ENCODE results near the gene CHMP4A.
"Not testable (repeated sequence)": the region's sequence is repeated elsewhere in the genome, so short reads cannot be mapped to it uniquely, and the experiment has no call there.

CHMP4A gene

DNA sequence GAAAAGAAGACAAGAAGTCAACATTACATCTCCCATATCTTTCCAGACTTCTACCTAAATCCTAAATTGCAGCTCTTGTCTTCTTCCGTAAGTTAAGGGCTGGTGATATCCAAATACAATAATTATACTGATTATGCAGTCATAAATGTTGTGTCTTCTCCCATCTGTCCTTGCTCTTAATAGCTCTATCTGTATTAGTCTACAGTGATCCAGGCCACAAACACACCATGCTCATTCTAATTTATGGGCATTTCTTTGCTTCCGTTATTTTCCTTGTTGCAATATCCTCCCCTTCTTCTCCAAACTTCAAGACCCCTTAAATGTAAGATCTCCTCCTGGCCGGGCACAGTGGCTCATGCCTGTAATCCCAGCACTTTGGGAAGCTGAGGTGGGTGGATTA, 6.2 kb upstream of the CHMP4A start:
- no peak for DNase-seq (ENCODE audit: low read depth)
- TF ChIP-seq, protein P1, sequence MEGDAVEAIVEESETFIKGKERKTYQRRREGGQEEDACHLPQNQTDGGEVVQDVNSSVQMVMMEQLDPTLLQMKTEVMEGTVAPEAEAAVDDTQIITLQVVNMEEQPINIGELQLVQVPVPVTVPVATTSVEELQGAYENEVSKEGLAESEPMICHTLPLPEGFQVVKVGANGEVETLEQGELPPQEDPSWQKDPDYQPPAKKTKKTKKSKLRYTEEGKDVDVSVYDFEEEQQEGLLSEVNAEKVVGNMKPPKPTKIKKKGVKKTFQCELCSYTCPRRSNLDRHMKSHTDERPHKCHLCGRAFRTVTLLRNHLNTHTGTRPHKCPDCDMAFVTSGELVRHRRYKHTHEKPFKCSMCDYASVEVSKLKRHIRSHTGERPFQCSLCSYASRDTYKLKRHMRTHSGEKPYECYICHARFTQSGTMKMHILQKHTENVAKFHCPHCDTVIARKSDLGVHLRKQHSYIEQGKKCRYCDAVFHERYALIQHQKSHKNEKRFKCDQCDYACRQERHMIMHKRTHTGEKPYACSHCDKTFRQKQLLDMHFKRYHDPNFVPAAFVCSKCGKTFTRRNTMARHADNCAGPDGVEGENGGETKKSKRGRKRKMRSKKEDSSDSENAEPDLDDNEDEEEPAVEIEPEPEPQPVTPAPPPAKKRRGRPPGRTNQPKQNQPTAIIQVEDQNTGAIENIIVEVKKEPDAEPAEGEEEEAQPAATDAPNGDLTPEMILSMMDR (IDR thresholded peaks at IDR 0.05; ENCODE audit: control insufficient read depth, extremely low read depth, insufficient read depth), result no peak
- H3K4me3 ChIP-seq (ENCODE audit: low read depth, low read length), result no peak overlapping the region

DNA sequence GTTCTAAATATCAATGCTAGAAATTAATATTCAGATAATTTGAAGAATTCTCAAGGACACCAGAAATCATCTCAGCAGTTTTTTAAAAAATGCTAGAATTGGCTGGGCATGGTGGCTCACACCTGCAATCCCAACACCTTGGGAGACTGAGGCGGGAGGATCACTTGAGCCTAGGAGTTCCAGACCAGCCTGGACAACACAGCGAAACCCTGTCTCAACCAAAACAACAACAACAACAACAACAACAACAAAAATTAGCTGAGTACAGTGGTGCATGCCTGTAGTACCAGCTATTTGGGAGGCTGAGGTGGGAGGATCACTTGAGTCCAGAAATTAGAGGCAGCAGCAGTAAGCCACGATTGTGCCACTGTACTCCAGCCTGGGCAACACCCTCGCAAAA, 5.8 kb upstream of the CHMP4A start:
- TF ChIP-seq, protein P1 (IDR thresholded peaks at IDR 0.05; ENCODE audit: control insufficient read depth, extremely low read depth, insufficient read depth), result no peak

DNA sequence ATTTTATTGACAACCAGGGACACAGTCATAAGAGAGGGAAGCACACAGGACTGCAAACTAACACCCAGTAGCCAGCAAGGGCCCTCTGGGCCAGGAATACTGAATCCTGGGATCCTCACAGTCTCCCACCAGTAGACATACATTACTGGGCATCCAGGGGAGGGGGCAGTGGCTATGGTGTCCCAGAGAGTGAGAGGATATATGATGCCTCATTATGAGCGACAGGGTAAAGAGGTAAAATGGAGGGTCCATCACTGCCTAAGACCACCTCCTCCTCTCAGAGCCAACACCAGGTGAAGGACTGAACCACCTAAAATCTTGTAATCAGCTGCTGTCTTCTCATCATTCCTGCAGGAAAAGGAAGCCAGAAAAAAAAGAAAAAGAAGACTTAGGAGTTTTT, 3.6 kb upstream of the CHMP4A start:
- H3K4me3 ChIP-seq (ENCODE audit: low read depth, low read length); DNase-seq (ENCODE audit: low read depth): not testable (repeated sequence)

More for the DNA sequence above, 5.8 kb upstream of the CHMP4A start:
- no peak overlapping the region for H3K4me3 ChIP-seq (ENCODE audit: low read depth, low read length)
- no peak for DNase-seq (ENCODE audit: low read depth)

DNA sequence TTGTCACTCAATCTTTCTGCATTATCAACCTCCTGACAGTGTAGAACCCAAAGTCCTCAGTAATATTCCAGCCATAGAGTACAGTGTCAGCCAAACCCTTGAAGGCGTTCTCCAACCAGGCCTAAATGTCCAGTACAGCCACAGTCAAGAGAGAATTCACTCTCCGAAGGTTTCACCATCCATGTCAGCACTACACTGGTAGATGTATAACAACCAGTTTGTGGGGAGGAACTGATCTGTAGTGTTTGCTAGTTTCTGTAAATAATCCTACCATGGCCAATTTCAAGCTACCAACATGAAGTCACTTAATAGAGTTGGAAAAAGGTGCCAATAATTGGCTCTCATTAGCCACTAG, 3.0 kb upstream of the CHMP4A start:
- no peak for DNase-seq (ENCODE audit: low read depth)
- TF ChIP-seq, protein P1 (IDR thresholded peaks at IDR 0.05; ENCODE audit: control insufficient read depth, extremely low read depth, insufficient read depth), result no peak
- peak overlapping the region; percentile 93 for H3K4me3 ChIP-seq (ENCODE audit: low read depth, low read length)

DNA sequence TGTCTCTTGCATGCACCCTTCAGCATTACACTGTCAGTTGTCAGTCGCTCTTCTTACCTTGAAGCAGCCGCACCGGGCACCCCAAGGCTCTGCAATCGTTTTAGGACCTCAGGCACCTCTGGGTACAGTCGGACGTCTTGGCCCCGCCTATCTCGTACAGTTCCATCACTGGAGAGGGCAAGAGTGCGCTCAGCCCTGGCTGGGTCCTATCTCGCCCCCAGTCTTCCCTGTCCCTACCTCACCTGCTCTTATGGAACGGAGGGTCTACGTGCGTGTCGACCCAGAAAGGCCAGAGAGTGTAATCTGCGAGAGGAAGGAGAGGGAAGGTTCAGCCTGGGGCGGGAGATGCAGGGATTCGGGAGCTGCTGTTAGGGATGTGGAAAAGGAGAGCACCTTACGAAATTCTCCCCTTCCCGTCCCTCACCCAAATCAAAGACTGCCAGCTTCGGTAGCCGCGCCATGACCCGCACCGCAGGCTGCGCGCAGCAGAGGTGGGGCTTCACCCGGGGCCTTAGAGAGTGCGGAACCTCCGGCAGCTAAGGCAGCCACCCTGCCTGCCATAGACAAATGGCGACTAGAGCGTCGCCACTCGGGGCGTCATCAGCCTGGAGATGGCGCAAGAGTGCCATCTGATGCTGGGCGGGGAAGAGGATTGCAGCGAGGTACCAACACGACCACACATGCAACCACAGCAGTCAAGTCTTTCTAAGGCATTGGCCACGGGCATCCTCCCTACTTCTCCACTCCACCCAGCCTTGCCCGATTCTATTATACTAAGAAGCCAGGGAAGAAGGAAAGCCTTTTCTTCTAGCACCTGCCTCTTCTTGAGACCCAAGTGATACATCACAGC, 2.4 kb upstream of the CHMP4A start, which contains the start of gene MDP1:
Gene MDP1, minus strand, starts transcription at position 572 of the 850 bp plus-strand sequence. Its CDS starts 111 bp downstream, at position 461.
- TF ChIP-seq, protein P1 (IDR thresholded peaks at IDR 0.05; ENCODE audit: control insufficient read depth, extremely low read depth, insufficient read depth), result peak; percentile 95
- H3K4me3 ChIP-seq (ENCODE audit: low read depth, low read length), result peak within 1 kb of the TSS; percentile 93
- peak; percentile 56 for DNase-seq (ENCODE audit: low read depth)

DNA sequence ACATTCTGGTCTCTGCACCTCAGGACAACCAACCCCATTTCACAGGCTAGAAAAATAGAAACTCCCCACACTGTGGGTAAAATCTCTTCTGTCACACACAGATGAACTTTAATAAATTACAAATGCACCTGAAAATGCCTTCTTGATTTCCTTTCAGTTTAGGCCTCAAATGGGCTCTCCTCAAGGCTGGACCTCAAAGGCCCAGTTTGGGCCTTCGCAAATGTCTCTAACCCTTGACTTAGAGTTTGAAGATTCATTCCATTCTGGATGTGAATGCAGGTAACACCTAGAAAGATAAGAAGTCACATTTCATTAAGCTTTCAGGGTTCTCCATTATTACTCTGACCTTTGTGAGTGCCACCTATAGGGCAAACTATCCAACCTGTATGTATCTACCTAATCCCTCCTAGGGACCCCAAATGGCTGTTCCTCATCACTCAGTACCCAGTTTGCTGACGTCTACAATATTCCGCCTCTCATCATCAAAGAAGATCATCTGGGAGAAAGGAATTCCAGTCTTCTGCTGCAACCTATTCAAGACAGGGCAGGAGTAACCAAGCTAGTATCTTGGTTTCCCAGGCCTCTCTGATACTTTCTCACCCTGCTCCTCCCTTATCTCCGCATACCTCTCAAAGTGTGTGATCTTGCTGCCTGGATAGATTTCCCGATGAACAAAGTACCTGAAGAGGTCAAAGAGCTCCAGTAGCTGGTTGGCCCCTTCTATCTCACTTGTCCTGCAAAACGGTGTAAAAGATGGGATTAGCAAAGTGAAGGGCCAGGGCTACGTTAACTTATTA, 776 bp upstream of the CHMP4A start:
- DNase-seq (ENCODE audit: low read depth), result no peak
- H3K4me3 ChIP-seq (ENCODE audit: low read depth, low read length), result peak overlapping the region; percentile 64
- TF ChIP-seq, protein P1 (IDR thresholded peaks at IDR 0.05; ENCODE audit: control insufficient read depth, extremely low read depth, insufficient read depth), result no peak

DNA sequence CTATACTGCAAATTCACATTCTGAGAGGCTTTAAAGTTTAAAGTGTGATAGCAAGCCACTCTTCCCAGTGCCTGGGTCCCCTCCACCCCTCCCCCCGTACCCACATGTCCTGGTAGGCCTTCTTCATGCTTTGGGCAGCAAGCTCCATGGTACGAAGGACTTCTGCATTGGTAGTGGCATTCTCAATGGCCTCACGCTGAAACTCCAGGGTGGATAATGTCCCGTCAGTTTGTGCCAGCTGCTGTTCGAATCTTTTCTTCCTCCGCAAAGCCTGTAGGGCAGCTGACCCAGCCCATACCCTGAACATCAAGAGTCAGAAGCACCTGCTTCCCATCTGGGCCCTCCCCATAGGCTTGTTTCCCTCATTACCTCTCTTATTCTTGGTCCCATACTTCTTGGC, 2.0 kb downstream of the CHMP4A start:
- H3K4me3 ChIP-seq (ENCODE audit: low read depth, low read length), result no peak overlapping the region
- TF ChIP-seq, protein P1 (IDR thresholded peaks at IDR 0.05; ENCODE audit: control insufficient read depth, extremely low read depth, insufficient read depth), result no peak
- no peak for DNase-seq (ENCODE audit: low read depth)

Measured in LNCaP clone FGC (cell line).